Natural killer cell (primary cell): ENCODE results near the gene TMEM121B. TPM values are rescaled to one million over a fixed set of nuclear protein-coding genes. Genes with fewer than 3 reads are reported as not detected.

Source experiments
- ATAC-seq, 3 donors: fragments of 150-1000 bp in 2 of 3; fragments of 200-7000 bp in 1 of 3; cut with Tn5 transposase; 1 replicate in 1 of 3; 2 replicates in 2 of 3; pipeline ENCODE4 v1.10.0; 2021; ENCODE audit warnings: mild to moderate bottlenecking in 2 of 3, moderate library complexity in 2 of 3
- DNase-seq, 2 donors: peaks; one replicate each; pipeline versions ENCODE4 v3.0.0 to v3.0.0-alpha.2; 2013 to 2021; ENCODE audit warnings: mixed read lengths in 1 of 2
- H3K27ac ChIP-seq: one replicate; pipeline ENCODE4 v1.5.1; 2013; ENCODE audit warnings: mild to moderate bottlenecking, low read length
- H3K27me3 ChIP-seq: one replicate; pipeline ENCODE4 v1.6.1; 2013; ENCODE audit warnings: low read length; ENCODE audit not compliant: control insufficient read depth, insufficient read depth
- H3K36me3 ChIP-seq: one replicate; pipeline ENCODE4 v1.6.1; 2013; ENCODE audit warnings: low read length; ENCODE audit not compliant: control insufficient read depth, insufficient read depth
- H3K4me1 ChIP-seq: one replicate; pipeline ENCODE4 v1.6.1; 2013; ENCODE audit warnings: low read length; ENCODE audit not compliant: control insufficient read depth, insufficient read depth
- H3K4me3 ChIP-seq: one replicate; pipeline ENCODE4 v1.5.1; 2013; ENCODE audit warnings: low read length
- H3K9me3 ChIP-seq: one replicate; pipeline ENCODE4 v1.6.1; 2013; ENCODE audit warnings: low read length; ENCODE audit not compliant: control insufficient read depth, insufficient read depth
- H3K27ac Mint-ChIP-seq, 2 donors: one replicate each; pipeline ENCODE4 v1.8.0; 2022; ENCODE audit warnings: mild to moderate bottlenecking in 2 of 2, mixed read lengths in 2 of 2, moderate library complexity in 1 of 2
- H3K27me3 Mint-ChIP-seq, 2 donors: one replicate each; pipeline ENCODE4 v1.8.0; 2022; ENCODE audit warnings: low read depth in 2 of 2, mixed read lengths in 2 of 2
- H3K36me3 Mint-ChIP-seq: one replicate; pipeline ENCODE4 v1.8.0; 2022; ENCODE audit warnings: mixed read lengths
- H3K4me1 Mint-ChIP-seq, 2 donors: one replicate each; pipeline ENCODE4 v1.8.0; 2022; ENCODE audit warnings: mixed read lengths in 2 of 2
- H3K4me3 Mint-ChIP-seq: one replicate; pipeline ENCODE4 v1.8.0; 2022; ENCODE audit warnings: mild to moderate bottlenecking, moderate library complexity, mixed read lengths
- H3K9me3 Mint-ChIP-seq, 2 donors: one replicate each; pipeline ENCODE4 v1.8.0; 2022; ENCODE audit warnings: mixed read lengths in 2 of 2
- WGBS: methylation state at CpG from one replicate; pipeline ENCODE4 v1.1.7; 2013; ENCODE audit warnings: missing lambda C conversion rate; ENCODE audit not compliant: insufficient coverage; 5-methylcytosine and 5-hydroxymethylcytosine counted together
- intact Hi-C: fragments of 100-400 bp; cut with micrococcal nuclease; formaldehyde crosslinking; loops from one replicate; pipeline ENCODE4 v1.14.2; 2022
- total RNA-seq, 4 donors: library from RNA; stranded (reverse); fragments of 120-200 nt in 1 of 4; gene quantifications; one replicate each; pipeline versions ENCODE4 v1.2.3 to v1.2.4, GENCODE V29; 2013 to 2022
- TF ChIP-seq, protein P1 (sequence below): fragments of 200-600 bp; IDR thresholded peaks from one replicate; pipeline ENCODE4 v1.8.0; 2022; ENCODE audit warnings: antibody characterized with exemption

The TMEM121B gene
- total RNA-seq, 3 donors from 2014 or later (not counting 1 experiment from before 2014, with no cell fraction given) = 0.18 to 0.35 TPM; not detected in 1

DNA sequence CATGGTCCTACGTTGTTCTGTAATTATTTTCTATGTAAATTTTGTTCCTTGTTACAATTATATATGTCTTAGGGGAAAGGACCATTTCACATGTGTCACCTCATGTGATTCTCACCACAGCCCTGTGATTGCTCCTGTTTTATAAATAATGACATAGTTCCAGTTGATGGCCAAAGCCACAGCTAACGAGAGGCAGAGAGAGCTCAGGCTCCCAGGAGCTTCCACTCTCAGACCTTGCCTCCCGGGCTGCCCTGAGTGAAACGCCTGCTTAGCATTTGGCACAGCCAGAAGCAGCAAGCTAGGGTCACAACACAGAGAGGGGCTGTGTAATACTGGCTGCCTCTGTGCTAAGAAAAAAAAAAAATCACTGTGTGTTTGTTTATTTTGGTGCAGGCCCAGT lies 5.9 kb downstream of the TMEM121B start:
- Histone ChIP-seq H3K4me1 (peaks cover 53% of the 10 kb centered on the region), H3K4me3 (no peak overlapping the region), H3K27me3 (no peaks in the 10 kb centered on the region), H3K27ac (no peak overlapping the region), H3K9me3 (no peaks in the 10 kb centered on the region), H3K36me3 (peaks cover 3% of the 10 kb centered on the region)
- Mint-ChIP-seq H3K4me1 (peaks cover 41 to 65% of the 10 kb centered on the region in 2 donors), H3K36me3 (no peaks in the 10 kb centered on the region), H3K4me3 (no peak overlapping the region), H3K9me3 (no peaks in the 10 kb centered on the region), H3K27me3 (no peaks in the 10 kb centered on the region), H3K27ac (peak overlapping the region in 1 of 2 donors; percentile 57)
- TF ChIP-seq, protein P1, sequence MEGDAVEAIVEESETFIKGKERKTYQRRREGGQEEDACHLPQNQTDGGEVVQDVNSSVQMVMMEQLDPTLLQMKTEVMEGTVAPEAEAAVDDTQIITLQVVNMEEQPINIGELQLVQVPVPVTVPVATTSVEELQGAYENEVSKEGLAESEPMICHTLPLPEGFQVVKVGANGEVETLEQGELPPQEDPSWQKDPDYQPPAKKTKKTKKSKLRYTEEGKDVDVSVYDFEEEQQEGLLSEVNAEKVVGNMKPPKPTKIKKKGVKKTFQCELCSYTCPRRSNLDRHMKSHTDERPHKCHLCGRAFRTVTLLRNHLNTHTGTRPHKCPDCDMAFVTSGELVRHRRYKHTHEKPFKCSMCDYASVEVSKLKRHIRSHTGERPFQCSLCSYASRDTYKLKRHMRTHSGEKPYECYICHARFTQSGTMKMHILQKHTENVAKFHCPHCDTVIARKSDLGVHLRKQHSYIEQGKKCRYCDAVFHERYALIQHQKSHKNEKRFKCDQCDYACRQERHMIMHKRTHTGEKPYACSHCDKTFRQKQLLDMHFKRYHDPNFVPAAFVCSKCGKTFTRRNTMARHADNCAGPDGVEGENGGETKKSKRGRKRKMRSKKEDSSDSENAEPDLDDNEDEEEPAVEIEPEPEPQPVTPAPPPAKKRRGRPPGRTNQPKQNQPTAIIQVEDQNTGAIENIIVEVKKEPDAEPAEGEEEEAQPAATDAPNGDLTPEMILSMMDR = no peak
- no peak for DNase-seq
- no peak for ATAC-seq
- 44% methylated on average over 3 of the region's 4 CpGs for WGBS
- intact Hi-C loops = no loop called here

DNA sequence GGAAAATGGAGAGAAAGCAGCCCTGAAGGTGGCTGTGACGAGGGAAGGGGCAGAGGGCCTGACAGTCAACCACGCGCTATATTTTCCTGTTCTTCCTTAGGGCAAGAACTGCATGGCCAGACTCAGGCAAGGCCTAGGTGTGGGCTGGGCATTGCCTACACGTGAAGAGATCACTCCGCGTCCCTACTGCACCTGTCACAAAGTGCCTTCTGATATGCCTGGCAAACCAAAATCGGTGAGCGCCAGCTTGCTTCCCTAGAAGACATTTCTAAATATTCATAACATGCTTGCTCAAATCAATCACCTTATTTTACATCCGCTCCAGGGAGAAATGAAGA lies 6.3 kb downstream of the TMEM121B start:
- H3K36me3 ChIP-seq = peaks cover 4% of the 10 kb centered on the region
- H3K9me3 Mint-ChIP-seq = no peaks in the 10 kb centered on the region
- H3K4me1 Mint-ChIP-seq = peaks cover 41 to 65% of the 10 kb centered on the region in 2 donors
- H3K9me3 ChIP-seq = no peaks in the 10 kb centered on the region
- no peaks in the 10 kb centered on the region for H3K36me3 Mint-ChIP-seq
- TF ChIP-seq, protein P1 = no peak
- H3K27me3 Mint-ChIP-seq = no peaks in the 10 kb centered on the region
- WGBS = 88% methylated on average over 8 of the region's 9 CpGs
- no peak for DNase-seq
- ATAC-seq = no peak
- H3K27ac ChIP-seq = no peak overlapping the region
- no peak overlapping the region for H3K27ac Mint-ChIP-seq
- intact Hi-C loops = no loop called here
- no peak overlapping the region for H3K4me3 ChIP-seq
- H3K27me3 ChIP-seq = no peaks in the 10 kb centered on the region
- no peak overlapping the region for H3K4me3 Mint-ChIP-seq
- peaks cover 51% of the 10 kb centered on the region for H3K4me1 ChIP-seq

DNA sequence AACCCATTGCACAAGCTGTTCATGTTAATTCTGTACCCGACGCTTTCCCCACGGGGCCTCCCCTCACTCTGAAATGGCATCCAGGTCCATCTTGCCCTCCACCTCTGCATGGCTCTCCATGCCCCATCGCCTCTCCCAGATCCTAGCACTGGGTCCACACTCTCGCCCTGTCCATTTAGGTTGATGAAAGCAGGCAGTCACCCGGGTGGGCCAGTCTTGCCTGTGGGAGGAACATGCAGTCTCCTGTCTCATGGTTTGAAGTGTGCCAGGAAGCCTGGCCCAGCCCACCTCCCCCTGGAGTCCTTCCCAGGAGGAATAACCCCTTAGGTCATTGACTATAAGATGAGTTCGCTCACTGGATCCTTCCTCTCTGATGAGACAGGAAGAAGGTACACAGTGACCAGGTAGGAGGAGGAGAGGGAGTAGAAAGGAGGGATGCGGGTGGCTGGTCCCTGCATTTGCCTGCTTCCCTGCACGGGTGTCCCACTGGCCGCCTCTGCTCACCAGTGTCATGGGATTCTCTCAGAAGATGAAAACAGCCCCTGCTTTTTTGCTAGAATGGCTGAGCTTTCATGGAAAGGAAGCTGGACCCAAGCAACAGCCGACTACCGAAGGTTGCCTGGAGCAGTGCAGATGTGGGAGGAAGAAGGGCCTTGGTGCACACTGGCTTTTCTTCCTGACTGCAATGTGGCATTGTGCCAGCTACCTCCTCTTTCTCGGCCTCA lies 6.8 kb downstream of the TMEM121B start:
- Histone ChIP-seq H3K27me3 (no peaks in the 10 kb centered on the region), H3K36me3 (peaks cover 9% of the 10 kb centered on the region), H3K4me3 (no peak overlapping the region), H3K4me1 (peaks cover 45% of the 10 kb centered on the region), H3K9me3 (no peaks in the 10 kb centered on the region), H3K27ac (no peak overlapping the region)
- intact Hi-C loops = no loop called here
- H3K9me3 Mint-ChIP-seq = no peaks in the 10 kb centered on the region
- H3K4me1 Mint-ChIP-seq = peaks cover 41 to 65% of the 10 kb centered on the region in 2 donors
- TF ChIP-seq, protein P1 = no peak
- WGBS = 72% methylated on average over 13 of the region's 13 CpGs
- H3K4me3 Mint-ChIP-seq = no peak overlapping the region
- no peaks in the 10 kb centered on the region for H3K36me3 Mint-ChIP-seq
- DNase-seq (no peak), ATAC-seq (no peak)
- no peaks in the 10 kb centered on the region for H3K27me3 Mint-ChIP-seq
- no peak overlapping the region for H3K27ac Mint-ChIP-seq

DNA sequence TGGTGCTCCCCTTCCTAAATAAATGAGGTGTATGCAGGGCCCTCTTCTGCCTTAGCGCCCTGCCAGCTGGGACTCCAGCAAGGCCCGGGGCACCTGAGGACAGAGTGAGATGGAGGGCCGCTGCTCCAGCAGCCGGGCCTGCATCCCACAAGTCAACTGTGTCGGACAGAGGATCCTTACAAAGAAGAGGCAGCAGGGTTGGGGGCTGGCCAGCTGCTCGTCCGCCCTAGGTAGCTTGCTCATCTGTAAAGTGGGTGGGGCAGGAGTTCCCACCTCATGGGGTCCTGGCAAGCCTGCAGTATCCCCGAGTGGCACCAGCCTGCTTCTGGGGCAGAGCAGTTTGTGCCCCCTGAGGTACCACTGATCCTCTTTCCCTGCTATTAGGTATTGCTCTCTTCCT lies 7.6 kb downstream of the TMEM121B start:
- Histone ChIP-seq H3K27me3 (no peaks in the 10 kb centered on the region), H3K36me3 (peaks cover 15% of the 10 kb centered on the region), H3K27ac (no peak overlapping the region), H3K9me3 (no peaks in the 10 kb centered on the region), H3K4me1 (peaks cover 38% of the 10 kb centered on the region), H3K4me3 (no peak overlapping the region)
- H3K27me3 Mint-ChIP-seq = no peaks in the 10 kb centered on the region
- H3K9me3 Mint-ChIP-seq = no peaks in the 10 kb centered on the region
- H3K36me3 Mint-ChIP-seq = no peaks in the 10 kb centered on the region
- H3K4me1 Mint-ChIP-seq = peaks cover 38 to 59% of the 10 kb centered on the region in 2 donors
- no peak overlapping the region for H3K27ac Mint-ChIP-seq
- ATAC-seq = no peak
- TF ChIP-seq, protein P1 = no peak
- no peak overlapping the region for H3K4me3 Mint-ChIP-seq
- no peak for DNase-seq
- WGBS = 83% methylated on average over 8 of the region's 8 CpGs
- intact Hi-C loops = no loop called here
